Stimulated activated CD4-positive, alpha-beta T cell treated with anti-CD3 and anti-CD28 coated beads, TNF-alpha, amount 100 ng/mL, for 1 hour (primary cell): ENCODE results near the gene MYH9.
"Not testable (repeated sequence)": the region's sequence is repeated elsewhere in the genome, so short reads cannot be mapped to it uniquely, and the experiment has no call there.

Source experiments
- DNase-seq, 3 donors: peaks; one replicate each; pipeline ENCODE4 v3.0.0-alpha.2; 2020; ENCODE audit warnings: low read depth in 3 of 3, low spot score in 1 of 3

Gene MYH9

GRCh38 chr22:36280379-36280778 is 107.4 kb downstream of the MYH9 start:
- DNase-seq = no peak

DNA sequence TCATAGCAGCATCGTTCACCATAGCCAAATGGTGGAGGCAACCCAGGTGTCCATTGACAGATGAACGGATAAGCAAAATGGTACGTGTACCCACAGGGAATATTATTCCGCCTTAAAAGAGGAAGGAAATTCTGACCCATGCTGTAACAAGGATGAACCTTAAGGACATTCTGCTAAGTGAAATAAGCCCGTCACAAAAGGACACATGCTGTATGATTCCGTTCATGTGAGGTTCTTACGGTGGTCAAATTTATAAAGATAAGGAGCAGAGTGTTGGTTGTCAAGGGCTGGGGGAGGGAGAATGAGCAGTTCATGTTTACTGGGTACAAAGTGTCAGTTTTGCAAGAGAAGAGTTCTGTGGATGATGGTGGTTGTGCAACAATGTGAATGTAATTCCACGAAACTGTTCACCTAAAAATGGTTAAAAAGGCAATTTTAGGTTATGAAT is 108.5 kb downstream of the MYH9 start:
- DNase-seq = no peak

DNA sequence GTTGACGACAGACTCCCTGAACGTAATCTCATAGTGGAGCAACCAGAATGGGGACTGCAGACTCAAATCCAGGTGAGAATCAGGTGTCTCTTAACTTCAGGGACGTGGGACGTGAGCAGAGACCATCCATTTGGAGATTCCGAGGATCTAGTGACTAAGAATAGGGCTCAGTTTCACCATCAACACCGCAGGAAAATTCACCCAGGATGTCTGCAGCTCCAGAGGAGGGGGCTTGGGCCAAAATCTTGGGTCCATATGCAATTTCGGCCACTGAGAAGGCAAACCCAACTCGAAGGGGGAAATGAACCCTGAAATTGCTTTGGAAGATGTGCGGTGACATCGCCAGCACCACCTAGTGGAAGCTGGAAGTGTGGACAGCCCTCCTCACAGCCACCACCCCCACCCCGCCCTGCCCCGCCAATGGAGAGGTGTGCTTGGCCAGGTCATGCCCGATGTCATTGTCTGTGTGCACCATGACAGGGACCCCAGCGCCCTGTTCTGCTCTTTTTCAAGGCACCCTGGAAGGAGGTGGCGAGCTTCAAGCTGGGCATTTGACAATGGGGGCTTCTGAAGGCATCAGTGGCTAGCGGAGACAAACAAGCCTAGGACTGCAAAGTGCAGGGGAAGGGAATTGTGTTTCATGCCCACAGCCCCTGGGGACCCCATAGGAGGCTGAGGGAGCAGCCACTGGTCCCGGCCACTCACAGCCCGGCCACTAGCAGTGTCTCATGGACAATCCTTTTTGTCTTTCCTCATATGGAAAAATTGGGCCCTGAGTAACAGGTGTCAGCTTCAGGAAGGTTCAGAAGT is 110.1 kb downstream of the MYH9 start:
- DNase-seq = peak in 2 of 3 donors; percentile 23 to 40

- DNase-seq = no peak
These were observed 113.2 kb downstream of the MYH9 start for GRCh38 chr22:36274531-36274930.

- DNase-seq = not testable (repeated sequence)
These were observed 115.8 kb downstream of the MYH9 start for GRCh38 chr22:36271951-36272350.

DNA sequence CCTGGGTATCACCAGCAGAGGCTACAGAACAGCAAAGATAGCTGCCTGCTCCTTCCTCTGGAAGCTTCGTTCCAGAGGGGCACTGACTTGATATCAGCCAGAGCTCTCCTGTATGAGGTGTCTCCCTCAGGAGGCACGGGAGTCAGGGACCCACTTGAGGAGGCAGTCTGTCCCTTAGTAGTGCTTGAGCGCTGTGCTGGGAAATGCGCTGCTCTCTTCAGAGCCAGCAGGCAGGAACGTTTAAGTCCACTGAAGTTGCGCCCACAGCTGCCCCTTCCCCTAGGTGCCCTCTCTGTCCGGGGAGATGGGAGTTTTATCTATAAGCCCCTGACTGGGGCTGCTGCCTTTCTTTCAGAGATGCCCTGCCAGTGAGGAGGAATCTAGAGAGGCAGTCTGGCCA is 116.5 kb downstream of the MYH9 start:
- DNase-seq = not testable (repeated sequence)

GRCh38 chr22:36267896-36268485 is 119.8 kb downstream of the MYH9 start:
- DNase-seq = no peak

DNA sequence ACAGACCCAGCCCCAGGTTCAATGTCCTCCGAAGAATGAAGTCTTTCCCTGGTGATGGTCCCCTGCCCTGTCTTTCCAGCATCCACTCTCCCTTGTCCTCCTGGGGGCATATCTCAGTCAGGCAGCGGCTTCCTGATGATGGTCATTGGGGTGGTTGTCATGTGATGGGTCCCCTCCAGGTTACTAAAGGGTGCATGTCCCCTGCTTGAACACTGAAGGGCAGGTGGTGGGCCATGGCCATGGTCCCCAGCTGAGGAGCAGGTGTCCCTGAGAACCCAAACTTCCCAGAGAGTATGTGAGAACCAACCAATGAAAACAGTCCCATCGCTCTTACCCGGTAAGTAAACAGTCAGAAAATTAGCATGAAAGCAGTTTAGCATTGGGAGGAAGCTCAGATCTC is 120.7 kb downstream of the MYH9 start:
- DNase-seq = no peak

- DNase-seq = not testable (repeated sequence)
These were observed 123.7 kb downstream of the MYH9 start for GRCh38 chr22:36263886-36264664.

DNA sequence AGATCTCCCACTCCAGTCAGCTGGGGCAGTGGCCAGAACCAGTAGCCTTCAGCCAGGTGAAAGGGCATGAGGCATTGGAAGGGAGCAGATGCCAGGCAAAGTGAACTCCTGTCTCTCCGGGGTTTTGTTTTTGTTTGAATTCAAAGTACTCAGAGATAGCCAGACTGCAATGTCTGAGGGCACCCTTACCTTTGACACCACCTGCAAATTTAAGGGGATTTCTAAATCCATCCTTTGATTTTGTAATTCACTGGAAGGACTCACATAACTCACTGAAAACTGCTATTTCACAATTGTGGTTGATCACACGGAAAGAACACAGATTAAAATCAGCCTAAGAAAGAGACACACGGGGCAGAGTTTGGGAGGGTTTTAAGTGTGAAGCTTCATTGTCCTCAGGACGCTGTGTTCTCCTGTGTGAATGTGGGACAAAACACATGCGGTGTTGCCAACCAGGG is 124.5 kb downstream of the MYH9 start:
- not testable (repeated sequence) for DNase-seq

- not testable (repeated sequence) for DNase-seq
These were observed 125.5 kb downstream of the MYH9 start for GRCh38 chr22:36262307-36262706.

DNA sequence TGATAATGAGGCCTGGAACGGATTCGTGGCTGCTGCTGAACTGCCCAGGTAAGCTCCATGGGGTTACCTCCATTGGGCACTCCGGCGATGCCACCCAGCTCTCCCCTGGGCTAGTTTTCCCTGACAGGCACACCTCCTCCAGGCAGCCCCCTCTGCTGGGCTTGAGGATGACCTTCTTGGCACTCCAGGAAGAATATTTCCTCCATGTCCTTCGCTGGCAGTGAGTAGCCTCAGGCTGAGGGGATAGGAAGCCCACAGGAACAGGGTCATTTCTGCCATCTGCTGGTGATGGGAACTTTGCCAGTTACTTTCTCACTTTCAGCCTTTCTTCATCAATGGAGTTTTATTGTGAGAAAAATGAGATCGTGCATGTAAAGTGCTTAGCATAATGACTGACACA is 126.1 kb downstream of the MYH9 start:
- DNase-seq = not testable (repeated sequence)

GRCh38 chr22:36259615-36260300 is 128.0 kb downstream of the MYH9 start:
- no peak for DNase-seq

- no peak for DNase-seq
These were observed 128.8 kb downstream of the MYH9 start for GRCh38 chr22:36258701-36259614.

DNA sequence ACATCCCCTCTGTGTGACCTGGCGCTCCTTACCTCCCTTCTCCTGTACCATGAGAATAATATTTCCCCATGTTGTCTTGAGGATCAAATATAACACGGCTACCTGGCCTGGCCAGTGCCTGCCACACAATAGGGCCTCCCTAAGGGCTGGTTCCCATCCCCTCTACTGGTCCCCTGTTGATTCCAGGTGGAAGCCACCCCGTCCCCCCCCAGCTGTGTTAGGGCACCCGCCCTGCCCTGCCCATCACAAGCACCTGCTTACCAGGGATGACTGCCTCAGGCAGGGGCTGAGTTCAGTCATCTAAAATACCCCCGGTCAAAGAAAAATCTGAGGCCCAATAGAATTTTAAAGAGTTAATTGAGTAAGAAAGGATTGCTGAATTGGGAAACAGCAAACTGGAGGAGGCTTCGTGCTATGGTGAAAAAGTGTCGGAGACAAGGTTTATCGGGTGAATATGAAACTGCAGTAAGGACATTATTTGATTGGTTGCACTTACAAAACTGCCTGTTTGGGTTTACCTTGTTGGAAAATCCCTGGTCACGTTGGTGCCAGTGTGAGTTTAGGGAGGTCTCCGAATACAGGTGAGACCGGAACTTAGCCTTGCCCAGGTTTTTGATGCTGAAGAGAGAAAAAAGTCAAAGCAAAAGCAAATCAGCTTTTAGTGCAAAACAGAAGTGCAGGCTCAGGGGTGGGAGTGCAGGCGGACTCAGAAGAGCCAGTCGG is 129.7 kb downstream of the MYH9 start:
- DNase-seq = no peak

DNA sequence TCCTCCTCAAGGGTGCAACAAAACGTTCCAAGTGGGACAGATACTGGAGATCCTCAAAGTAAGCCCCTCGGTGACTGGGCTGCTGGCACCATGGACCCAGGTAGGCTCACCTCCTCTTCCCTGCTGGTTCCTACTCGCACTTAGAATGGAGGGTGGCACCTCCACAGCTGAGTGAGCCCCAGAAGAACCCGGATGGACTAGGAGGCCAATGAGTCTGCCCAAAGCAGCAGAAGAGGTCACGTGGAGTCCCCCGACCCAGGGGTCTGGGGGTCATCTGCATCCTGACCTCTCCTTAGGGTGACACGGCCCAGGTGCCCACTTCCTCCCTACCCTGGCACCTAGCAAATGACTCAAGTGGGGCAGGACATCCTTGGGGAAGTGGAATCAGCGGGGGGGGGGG is 130.5 kb downstream of the MYH9 start:
- DNase-seq = no peak

DNA sequence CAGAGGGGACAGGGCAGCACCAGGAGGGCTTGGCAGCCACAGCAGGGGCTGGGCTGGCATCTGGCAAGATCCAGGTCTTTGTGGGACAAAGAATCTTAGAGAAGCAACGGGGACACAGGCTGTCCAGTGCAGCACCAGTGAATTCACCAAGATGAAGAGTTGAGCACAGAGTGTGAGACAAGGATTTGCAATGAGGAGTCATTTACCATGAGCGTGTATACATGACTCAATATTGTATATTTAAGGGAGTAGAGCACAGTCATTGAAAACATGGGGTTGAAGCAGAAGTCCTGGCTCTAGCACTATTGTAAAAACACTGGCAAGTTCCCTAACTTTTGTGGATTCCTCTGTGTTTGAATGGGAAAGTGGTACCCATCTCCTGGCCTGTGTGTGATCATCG is 131.3 kb downstream of the MYH9 start:
- no peak for DNase-seq

DNA sequence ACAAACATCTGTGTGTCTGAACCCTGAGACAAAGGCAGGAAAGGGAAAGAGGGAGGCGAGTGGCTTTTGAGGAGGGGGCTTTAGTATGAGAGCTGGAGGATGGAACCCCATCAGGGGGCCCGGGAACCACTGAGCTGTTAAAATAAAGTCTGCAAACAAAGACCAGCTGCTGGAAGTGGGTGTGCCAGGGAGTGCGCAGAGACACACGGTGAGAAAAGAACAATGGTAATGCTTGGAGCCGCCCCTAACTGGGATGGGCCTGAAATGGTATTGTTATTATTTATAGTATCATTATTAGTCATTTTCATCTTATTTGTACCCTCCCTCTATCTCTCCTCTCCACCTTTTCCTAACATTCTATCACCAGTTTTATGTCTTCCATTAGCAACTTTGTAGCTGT is 132.2 kb downstream of the MYH9 start:
- DNase-seq = not testable (repeated sequence)
